HepG2 (cell line): ENCODE data around the gene ZNF548. TPM values are rescaled to one million over a fixed set of nuclear protein-coding genes. Genes with fewer than 3 reads are reported as not detected.

Experiments
- BCL6 ChIP-seq: IDR thresholded peaks from 2 replicates; pipeline ENCODE4 v1.6.1; 2016; ENCODE audit warnings: missing genetic modification reagents, missing compliant biosample characterization
- DMAP1 ChIP-seq: IDR thresholded peaks from 2 replicates; pipeline ENCODE4 v1.6.1; 2016
- GABPA ChIP-seq, 2 experiments: IDR thresholded peaks; 2 replicates each; pipeline ENCODE4 v1.6.1; 2011 to 2016; ENCODE audit warnings: low read depth in 2 of 2, low read length in 1 of 2, missing biosample characterization in 1 of 2, missing genetic modification characterization in 1 of 2
- HMGXB4 ChIP-seq, 2 experiments: sonication (generic) in 1 of 2; formaldehyde crosslinking in 1 of 2; IDR thresholded peaks; 2 replicates each; pipeline versions ENCODE4 v1.4.0 to v1.6.1; 2018 to 2020; ENCODE audit warnings: missing genetic modification reagents in 2 of 2, borderline replicate concordance in 1 of 2, low read depth in 1 of 2, mild to moderate bottlenecking in 1 of 2, missing biosample characterization in 1 of 2
- JUN ChIP-seq: sonication (generic); formaldehyde crosslinking; IDR thresholded peaks from 2 replicates; pipeline ENCODE4 v1.4.0; 2020; ENCODE audit warnings: mild to moderate bottlenecking, missing genetic modification reagents
- KLF16 ChIP-seq, 2 experiments: sonication (generic) in 1 of 2; formaldehyde crosslinking in 1 of 2; IDR thresholded peaks; 2 replicates each; pipeline versions ENCODE4 v1.6.1 to v1.8.0; 2016 to 2023; ENCODE audit warnings: missing genetic modification reagents in 2 of 2, missing compliant biosample characterization in 1 of 2
- POLR2AphosphoS5 ChIP-seq: IDR thresholded peaks from 2 replicates; pipeline ENCODE4 v1.6.1; 2012; ENCODE audit warnings: low read depth, low read length
- RAD21 ChIP-seq: fragments of 450-650 bp; formaldehyde crosslinking; IDR thresholded peaks from 2 replicates; pipeline ENCODE4 v1.5.0; 2020; ENCODE audit warnings: mild to moderate bottlenecking
- RFXANK ChIP-seq: IDR thresholded peaks from 2 replicates; pipeline ENCODE4 v1.6.1; 2016
- RXRA ChIP-seq: sonication (generic); formaldehyde crosslinking; IDR thresholded peaks from 2 replicates; pipeline ENCODE4 v1.5.1; 2020; ENCODE audit warnings: missing genetic modification reagents
- SALL1 ChIP-seq: sonication (generic); formaldehyde crosslinking; IDR thresholded peaks from 2 replicates; pipeline ENCODE4 v1.8.0; 2022; ENCODE audit warnings: mild to moderate bottlenecking, missing genetic modification reagents
- SP2 ChIP-seq: sonication (generic); formaldehyde crosslinking; IDR thresholded peaks from 2 replicates; pipeline ENCODE4 v1.5.1; 2020; ENCODE audit warnings: mild to moderate bottlenecking, missing genetic modification reagents
- TAF1 ChIP-seq: sonication (generic); formaldehyde crosslinking; IDR thresholded peaks from 2 replicates; pipeline ENCODE4 v1.4.0; 2020; ENCODE audit warnings: missing genetic modification reagents
- UBTF ChIP-seq: sonication (generic); formaldehyde crosslinking; IDR thresholded peaks from 2 replicates; pipeline ENCODE4 v1.4.0; 2020; ENCODE audit warnings: mild to moderate bottlenecking, missing genetic modification reagents
- ZBTB20 ChIP-seq: sonication (generic); formaldehyde crosslinking; IDR thresholded peaks from 2 replicates; pipeline ENCODE4 v1.8.1; 2023; ENCODE audit warnings: missing genetic modification reagents, low read depth, mild to moderate bottlenecking, borderline replicate concordance
- ZBTB37 ChIP-seq: sonication (generic); formaldehyde crosslinking; IDR thresholded peaks from 2 replicates; pipeline ENCODE4 v1.4.0; 2020; ENCODE audit warnings: mild to moderate bottlenecking, missing genetic modification reagents
- ZBTB38 ChIP-seq: sonication (generic); formaldehyde crosslinking; IDR thresholded peaks from 2 replicates; pipeline ENCODE4 v1.5.1; 2020; ENCODE audit warnings: mild to moderate bottlenecking, missing genetic modification reagents
- ZBTB46 ChIP-seq: sonication (generic); formaldehyde crosslinking; IDR thresholded peaks from 2 replicates; pipeline ENCODE4 v1.4.0; 2020; ENCODE audit warnings: mild to moderate bottlenecking, missing genetic modification reagents, borderline replicate concordance
- ZMAT3 ChIP-seq: sonication (generic); formaldehyde crosslinking; conservative IDR thresholded peaks from 2 replicates; pipeline ENCODE4 v1.7.0; 2021; ENCODE audit warnings: missing genetic modification reagents
- ZNF138 ChIP-seq: sonication (generic); formaldehyde crosslinking; IDR thresholded peaks from 2 replicates; pipeline ENCODE4 v1.5.0; 2020; ENCODE audit warnings: mild to moderate bottlenecking, low read depth, missing genetic modification reagents
- ZNF343 ChIP-seq: sonication (generic); formaldehyde crosslinking; IDR thresholded peaks from 2 replicates; pipeline ENCODE4 v1.4.0; 2020; ENCODE audit warnings: mild to moderate bottlenecking, missing genetic modification reagents
- ZSCAN25 ChIP-seq: sonication (generic); formaldehyde crosslinking; IDR thresholded peaks from 2 replicates; pipeline ENCODE4 v1.8.0; 2022; ENCODE audit warnings: mild to moderate bottlenecking, missing genetic modification reagents
- polyA plus RNA-seq, 8 experiments: library from polyadenylated mRNA; depleted of rRNA in 3 of 8; stranded (reverse) in 7 of 8; unstranded in 1 of 8; fragments of >200 nt; fragmentation: Illumina TruSeq in 4 of 8; extraction: Trizol in 4 of 8; gene quantifications; 2 replicates each; pipeline versions ENCODE4 v1.2.1 to v1.2.3, GENCODE V29; 2011 to 2016; ENCODE audit warnings: low read depth in 4 of 8, missing spikeins in 1 of 8, mixed read lengths in 1 of 8; ENCODE audit not compliant: insufficient read depth in 1 of 8
- total RNA-seq, 5 experiments: library from RNA; depleted of rRNA; stranded (reverse); fragments of >200 nt; fragmentation: Illumina TruSeq; extraction: Trizol; gene quantifications; 2 replicates each; pipeline ENCODE4 v1.2.3, GENCODE V29; 2016; ENCODE audit warnings: low read depth in 1 of 5

Gene ZNF548
- total and polyA plus RNA-seq, 2 of the 13 experiments (the other 11 are each of a cell fraction or from before 2014, with no cell fraction given), result 19.6 to 24.9 TPM

GRCh38 chr19:57362997-57363687, 26.5 kb upstream of the ZNF548 start, which contains the start of the genes TRAPPC2B and ZNF547 (continued):
- TF ChIP-seq UBTF (CRISPR knock-in tag), result peak; percentile 47
- TF ChIP-seq HMGXB4 (CRISPR knock-in tag; IDR thresholded peaks at IDR 0.05; ENCODE audit: borderline replicate concordance in 1 of 2, low read depth in 1 of 2), result peak; percentile 72 to 76; a peak in 2 of 4 replicates
- peak; percentile 12; the same call in 1 of the 2 replicates for TF ChIP-seq JUN
- TF ChIP-seq GABPA (IDR thresholded peaks at IDR 0.05; ENCODE audit: low read depth, low read length), result peak; percentile 94
- peak; percentile 99 for TF ChIP-seq GABPA (CRISPR knock-in tag; IDR thresholded peaks at IDR 0.05; ENCODE audit: low read depth)
- TF ChIP-seq DMAP1 (CRISPR knock-in tag), result peak; percentile 44; the same call in 1 of the 2 replicates
- 0 out of 2 replicates have a peak, but pooled peaks have one; percentile 19 for TF ChIP-seq BCL6 (CRISPR knock-in tag)
- peak; percentile 90 for TF ChIP-seq ZBTB38 (CRISPR knock-in tag)
- TF ChIP-seq RFXANK, result no peak
- no peak for TF ChIP-seq RAD21 (CRISPR knock-in tag)
- TF ChIP-seq TAF1 (CRISPR knock-in tag), result peak; percentile 64
- 0 out of 2 replicates have a peak, but pooled peaks have one; percentile 22 for TF ChIP-seq ZBTB20 (CRISPR knock-in tag)
- peak; percentile 58; the same call in 1 of the 2 replicates for TF ChIP-seq ZSCAN25 (CRISPR knock-in tag)
- TF ChIP-seq POLR2AphosphoS5, result peak; percentile 92
- no peak for TF ChIP-seq ZBTB46 (CRISPR knock-in tag)
- peak; percentile 26; the same call in 1 of the 2 replicates for TF ChIP-seq ZMAT3
- TF ChIP-seq KLF16 (CRISPR knock-in tag; IDR thresholded peaks at IDR 0.05), result peak in 1 of 2 experiments; percentile 47; a peak in 1 of 4 replicates
- peak; percentile 39; the same call in 1 of the 2 replicates for TF ChIP-seq ZNF138 (CRISPR knock-in tag)
- peak; percentile 97 for TF ChIP-seq SP2 (CRISPR knock-in tag)
- peak; percentile 90 for TF ChIP-seq ZBTB37 (CRISPR knock-in tag)
- 0 out of 2 replicates have a peak, but pooled peaks have one; percentile 20 for TF ChIP-seq ZNF343 (CRISPR knock-in tag)
- 0 out of 2 replicates have a peak, but pooled peaks have one; percentile 26 for TF ChIP-seq RXRA (CRISPR knock-in tag)
- peak; percentile 78 for TF ChIP-seq SALL1 (CRISPR knock-in tag)
